HAP-1 (cell line): Measurements from ENCODE around the gene ARHGAP6.

Experiments
- DNase-seq, 2 experiments: peaks; one replicate each; pipeline ENCODE4 v3.0.0-alpha.2; 2016 to 2020; ENCODE audit warnings: low spot score in 2 of 2
- H3K27me3 ChIP-seq: fragments of 250-450 bp; sonication (Bioruptor Pico); 2 replicates; pipeline ENCODE4 v1.5.1; 2020; ENCODE audit warnings: low read depth, mild to moderate bottlenecking, moderate library complexity
- H3K36me3 ChIP-seq: fragments of 250-450 bp; sonication (Bioruptor Pico); replicated peaks from 2 replicates; pipeline ENCODE4 v1.5.1; 2020; ENCODE audit warnings: mild to moderate bottlenecking
- H3K4me1 ChIP-seq: fragments of 250-450 bp; sonication (Bioruptor Pico); 2 replicates; pipeline ENCODE4 v1.5.1; 2020; ENCODE audit warnings: mild to moderate bottlenecking
- H3K4me3 ChIP-seq: fragments of 250-450 bp; sonication (Bioruptor Pico); 2 replicates; pipeline ENCODE4 v1.5.1; 2020; ENCODE audit warnings: mild to moderate bottlenecking, moderate library complexity
- H3K9me3 ChIP-seq: fragments of 250-450 bp; sonication (Bioruptor Pico); 2 replicates; pipeline ENCODE4 v1.5.1; 2020; ENCODE audit warnings: mild to moderate bottlenecking, moderate library complexity
- in situ Hi-C: fragments of 300-500 bp; cut with MboI; formaldehyde crosslinking; loops from 3 replicates; pipeline ENCODE4 v1.14.3; 2020; ENCODE audit warnings: low sequenced_read_pairs, inconsistent platforms, mixed read lengths

Gene ARHGAP6

DNA sequence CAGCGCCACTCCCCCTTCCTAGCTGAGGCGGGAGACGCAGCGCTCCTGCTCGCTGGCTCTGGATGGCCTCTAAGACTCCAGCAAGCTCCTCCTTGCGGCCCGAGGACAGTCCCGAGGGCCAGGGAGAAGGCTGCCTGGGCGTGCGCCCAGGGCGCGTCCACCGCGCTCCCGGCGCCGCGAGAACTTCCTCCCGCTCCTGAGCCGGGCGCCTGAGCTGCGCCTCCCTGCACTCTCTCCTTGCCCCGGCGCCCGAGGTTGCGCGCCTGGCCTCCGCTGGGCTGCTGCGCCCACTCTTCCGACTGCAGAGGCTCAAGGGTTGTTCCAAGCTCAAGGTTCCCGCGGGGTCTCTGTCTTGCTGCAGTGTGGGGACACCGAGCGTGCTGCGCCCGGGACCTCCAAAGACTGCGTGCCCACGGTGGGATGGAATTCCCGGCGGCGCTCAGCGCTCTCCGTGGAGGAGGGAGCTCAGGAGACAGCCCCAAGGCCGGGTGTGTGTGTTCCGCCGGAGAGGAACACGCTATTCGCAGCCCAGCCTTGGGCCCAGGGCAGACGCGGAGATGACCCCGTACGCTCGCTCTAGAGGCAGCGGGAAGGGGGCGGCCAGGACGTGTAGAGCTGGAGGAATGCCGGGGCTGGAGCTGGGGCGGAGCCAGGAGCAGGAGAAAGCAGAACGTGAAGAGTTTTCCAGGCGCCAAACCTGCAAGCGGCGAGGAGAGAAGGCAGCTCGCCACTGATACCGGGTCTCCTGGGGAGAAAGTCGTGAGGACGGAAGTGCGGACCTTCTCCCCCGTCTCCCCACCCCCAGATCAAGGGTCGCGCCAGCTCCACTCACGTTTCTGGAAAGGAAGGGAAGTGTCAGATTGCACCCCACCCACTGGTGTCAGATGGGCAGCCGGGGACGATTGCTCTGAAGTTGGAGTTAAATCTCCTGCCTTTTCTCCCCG, at the start of gene ARHGAP6:
TSS of gene ARHGAP6 (minus strand) at position 753 of the 944 bp plus-strand sequence. CDS start 1,092 bp downstream, outside the sequence.
- in situ Hi-C loops = no loop called here
- no peaks in the 10 kb centered on the region for H3K9me3 ChIP-seq
- DNase-seq = peak; percentile 62 to 78
- H3K4me1 ChIP-seq = peaks cover 10% of the 10 kb centered on the region
- no peaks in the 10 kb centered on the region; the same call in 1 of the 2 replicates for H3K36me3 ChIP-seq
- peak within 1 kb of the TSS; percentile 49 for H3K4me3 ChIP-seq
- peaks cover 16% of the 10 kb centered on the region for H3K27me3 ChIP-seq

GRCh38 chrX:11704725-11705495, 39.2 kb upstream of the ARHGAP6 start:
- H3K36me3 ChIP-seq = no peaks in the 10 kb centered on the region
- no peaks in the 10 kb centered on the region for H3K4me1 ChIP-seq
- no peaks in the 10 kb centered on the region for H3K27me3 ChIP-seq
- H3K4me3 ChIP-seq = no peak overlapping the region
- in situ Hi-C loops = no loop called here
- no peak for DNase-seq
- no peaks in the 10 kb centered on the region for H3K9me3 ChIP-seq

DNA sequence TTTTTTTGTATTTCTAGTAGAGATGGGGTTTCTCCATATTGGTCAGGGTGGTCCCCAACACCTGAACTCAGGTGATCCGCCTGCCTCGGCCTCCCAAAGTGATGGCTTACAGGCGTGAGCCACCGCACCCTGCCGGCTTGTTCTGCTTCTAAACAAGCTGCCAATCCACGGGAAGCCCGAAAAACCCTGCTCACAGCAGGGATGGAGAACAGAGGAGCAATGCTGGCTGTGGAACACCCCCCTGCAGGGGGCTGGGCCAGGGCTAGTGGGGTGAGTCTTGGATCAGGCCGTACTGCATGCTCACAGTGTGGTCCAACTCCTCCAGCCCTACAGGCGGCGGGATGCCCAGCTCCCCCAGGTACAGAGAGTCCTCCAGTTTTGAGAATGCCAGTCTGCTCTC, 38.1 kb upstream of the ARHGAP6 start:
- Histone ChIP-seq H3K9me3 (no peaks in the 10 kb centered on the region), H3K36me3 (no peaks in the 10 kb centered on the region), H3K4me1 (no peaks in the 10 kb centered on the region), H3K4me3 (no peak overlapping the region), H3K27me3 (no peaks in the 10 kb centered on the region)
- in situ Hi-C loops = no loop called here
- no peak for DNase-seq

- Histone ChIP-seq H3K27me3 (no peaks in the 10 kb centered on the region), H3K4me3 (no peak overlapping the region), H3K4me1 (no peaks in the 10 kb centered on the region), H3K9me3 (no peaks in the 10 kb centered on the region), H3K36me3 (no peaks in the 10 kb centered on the region)
- no peak for DNase-seq
- in situ Hi-C loops = no loop called here
Measured at GRCh38 chrX:11702965-11703631, 37.4 kb upstream of the ARHGAP6 start.

- in situ Hi-C loops = no loop called here
- H3K36me3 ChIP-seq = no peaks in the 10 kb centered on the region
Measured at GRCh38 chrX:11702420-11702819, 36.7 kb upstream of the ARHGAP6 start.

DNA sequence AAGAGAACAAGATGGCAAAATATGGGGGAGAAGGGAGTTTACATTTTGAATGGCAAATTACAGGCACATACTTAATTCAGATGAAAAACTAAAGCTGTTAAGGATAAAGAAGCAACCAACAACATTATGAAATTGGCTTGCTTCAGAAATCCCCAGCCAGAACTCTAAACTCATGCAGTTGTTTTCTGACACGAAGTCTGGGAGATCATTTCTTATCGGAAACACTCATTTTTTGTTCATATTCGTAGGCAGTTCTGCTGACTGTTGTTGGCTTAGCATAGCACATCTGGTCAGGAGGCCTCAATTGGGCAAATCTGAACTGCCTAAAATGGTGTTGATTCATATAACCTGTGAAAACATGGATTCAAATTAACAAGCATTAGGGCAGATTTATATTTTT, 33.0 kb upstream of the ARHGAP6 start:
- no peak for DNase-seq
- in situ Hi-C loops = no loop called here

More at GRCh38 chrX:11702420-11702819, 36.7 kb upstream of the ARHGAP6 start:
- no peak for DNase-seq
- H3K9me3 ChIP-seq = no peaks in the 10 kb centered on the region
- no peak overlapping the region for H3K4me3 ChIP-seq
- H3K4me1 ChIP-seq = no peaks in the 10 kb centered on the region
- H3K27me3 ChIP-seq = no peaks in the 10 kb centered on the region

GRCh38 chrX:11688201-11688600, 22.5 kb upstream of the ARHGAP6 start:
- in situ Hi-C loops = no loop called here
- no peaks in the 10 kb centered on the region for H3K9me3 ChIP-seq
- H3K4me1 ChIP-seq = no peaks in the 10 kb centered on the region
- no peaks in the 10 kb centered on the region for H3K27me3 ChIP-seq
- DNase-seq = no peak
- H3K4me3 ChIP-seq = no peak overlapping the region
- no peaks in the 10 kb centered on the region for H3K36me3 ChIP-seq

More for the DNA sequence above, 33.0 kb upstream of the ARHGAP6 start:
- H3K9me3 ChIP-seq = no peaks in the 10 kb centered on the region
- H3K4me1 ChIP-seq = peaks cover 5% of the 10 kb centered on the region
- H3K36me3 ChIP-seq = no peaks in the 10 kb centered on the region
- H3K4me3 ChIP-seq = no peak overlapping the region
- H3K27me3 ChIP-seq = no peaks in the 10 kb centered on the region

DNA sequence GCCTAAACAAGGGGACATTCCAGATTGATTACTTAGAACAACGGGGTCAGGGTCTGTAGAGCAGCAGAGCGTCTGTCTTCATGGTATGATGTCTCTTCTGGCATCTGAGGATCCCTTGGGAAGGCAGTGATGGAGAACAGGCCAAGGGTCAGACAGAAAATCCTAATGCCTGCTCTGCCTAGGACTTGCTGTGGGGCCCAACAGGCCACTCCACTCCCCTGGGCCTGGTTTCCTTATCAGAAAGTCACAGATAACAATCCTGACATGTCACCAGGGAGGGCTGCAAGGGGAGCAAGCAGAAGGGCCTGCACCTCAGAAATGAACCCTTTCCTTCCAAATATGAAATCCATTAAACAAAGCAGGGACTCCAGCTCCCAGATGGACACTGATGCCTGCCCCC, 21.4 kb upstream of the ARHGAP6 start:
- in situ Hi-C loops = no loop called here
- Histone ChIP-seq H3K4me1 (no peaks in the 10 kb centered on the region), H3K36me3 (no peaks in the 10 kb centered on the region), H3K4me3 (no peak overlapping the region), H3K9me3 (no peaks in the 10 kb centered on the region), H3K27me3 (no peaks in the 10 kb centered on the region)
- no peak for DNase-seq

DNA sequence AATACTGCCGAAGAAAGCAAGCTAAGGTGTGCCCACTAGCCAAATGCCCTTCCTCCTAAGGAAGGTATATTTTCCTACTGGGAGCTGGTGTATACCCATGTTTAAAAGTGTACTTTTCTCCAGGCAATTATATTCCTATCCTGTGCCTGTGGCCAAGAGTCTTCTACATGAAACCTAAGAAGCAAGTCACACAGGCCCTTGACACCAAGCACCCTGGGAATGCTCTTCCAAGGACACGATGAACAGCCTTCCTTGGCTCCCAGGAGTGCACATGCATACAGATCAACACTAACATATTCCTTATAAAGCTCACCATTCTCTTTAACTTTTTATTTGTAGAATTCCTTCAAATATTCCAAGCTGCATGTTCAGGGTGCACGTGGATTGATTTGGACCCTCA, 17.3 kb upstream of the ARHGAP6 start:
- H3K4me1 ChIP-seq = 0 out of 2 replicates have a peak, but pooled peaks cover 5% of the 10 kb centered on the region
- in situ Hi-C loops = no loop called here

GRCh38 chrX:11678158-11678557, 12.4 kb upstream of the ARHGAP6 start:
- in situ Hi-C loops = no loop called here
- Histone ChIP-seq H3K4me3 (no peak overlapping the region), H3K4me1 (0 out of 2 replicates have a peak, but pooled peaks cover 5% of the 10 kb centered on the region), H3K27me3 (no peaks in the 10 kb centered on the region; the same call in 1 of the 2 replicates), H3K36me3 (no peaks in the 10 kb centered on the region), H3K9me3 (no peaks in the 10 kb centered on the region)
- DNase-seq = no peak

More for the DNA sequence above, 17.3 kb upstream of the ARHGAP6 start:
- Histone ChIP-seq H3K9me3 (no peaks in the 10 kb centered on the region), H3K27me3 (no peaks in the 10 kb centered on the region), H3K36me3 (no peaks in the 10 kb centered on the region), H3K4me3 (no peak overlapping the region)
- DNase-seq = no peak

- in situ Hi-C loops = no loop called here
- H3K4me3 ChIP-seq = no peak overlapping the region
- H3K27me3 ChIP-seq = peaks cover 18% of the 10 kb centered on the region
Measured at GRCh38 chrX:11672213-11672612, 6.5 kb upstream of the ARHGAP6 start.

GRCh38 chrX:11670316-11670715, 4.6 kb upstream of the ARHGAP6 start:
- no peak for DNase-seq
- Histone ChIP-seq H3K4me1 (no peaks in the 10 kb centered on the region; the same call in 1 of the 2 replicates), H3K27me3 (peaks cover 23% of the 10 kb centered on the region), H3K4me3 (no peak overlapping the region), H3K9me3 (no peaks in the 10 kb centered on the region), H3K36me3 (no peaks in the 10 kb centered on the region)
- in situ Hi-C loops = no loop called here

More at GRCh38 chrX:11672213-11672612, 6.5 kb upstream of the ARHGAP6 start:
- no peak for DNase-seq
- Histone ChIP-seq H3K4me1 (no peaks in the 10 kb centered on the region), H3K36me3 (no peaks in the 10 kb centered on the region), H3K9me3 (no peaks in the 10 kb centered on the region)

DNA sequence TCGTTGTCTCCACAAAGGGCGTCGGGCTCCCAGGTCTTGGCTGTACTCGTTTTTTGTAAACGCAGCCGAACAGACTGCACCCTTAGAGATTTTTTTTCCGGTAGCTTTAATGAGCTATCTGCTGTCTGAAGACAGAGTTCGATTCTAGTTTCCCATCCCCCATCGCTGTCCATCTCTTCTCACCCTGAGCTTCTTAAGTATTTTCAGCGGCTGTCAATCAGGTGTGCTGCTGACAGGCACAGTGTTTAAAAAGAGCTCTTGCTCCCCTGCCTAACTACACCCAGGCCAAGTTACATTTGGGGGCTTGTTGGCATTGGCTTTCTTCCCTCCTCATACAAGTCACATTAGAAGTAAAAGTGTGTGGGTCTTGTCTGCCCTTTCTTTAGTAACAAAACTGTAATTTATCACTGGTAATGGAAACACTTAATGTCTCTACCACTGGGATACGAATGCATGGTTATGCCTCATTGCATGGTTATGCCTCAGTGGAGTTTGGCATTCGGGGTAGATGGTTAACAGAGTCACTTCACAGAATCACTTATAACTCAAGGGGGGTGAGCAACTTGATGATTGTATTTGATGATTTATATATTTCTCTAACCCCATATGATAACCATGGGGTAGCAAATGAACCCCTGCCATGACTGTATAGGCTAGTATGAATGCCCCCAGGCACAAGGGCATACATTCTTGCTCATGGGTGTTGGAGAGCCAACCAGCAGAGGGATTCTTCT, 1.4 kb upstream of the ARHGAP6 start:
- no peak overlapping the region for H3K4me3 ChIP-seq
- no peaks in the 10 kb centered on the region for H3K9me3 ChIP-seq
- H3K36me3 ChIP-seq = no peaks in the 10 kb centered on the region; the same call in 1 of the 2 replicates
- DNase-seq = no peak
- peaks cover 17% of the 10 kb centered on the region for H3K27me3 ChIP-seq
- peaks cover 10% of the 10 kb centered on the region for H3K4me1 ChIP-seq
- in situ Hi-C loops = no loop called here
